CD8-positive, alpha-beta memory T cell (primary cell): ENCODE measurements around the gene WBP1L. TPM values are rescaled to one million over a fixed set of nuclear protein-coding genes. Genes with fewer than 3 reads are reported as not detected.
"Not testable (repeated sequence)": the region's sequence is repeated elsewhere in the genome, so short reads cannot be mapped to it uniquely, and the experiment has no call there.

ENCODE experiments used
- CTCF ChIA-PET: fragments of 350-600 bp; sonication (Branson Sonifier 250); formaldehyde crosslinking; loops from one replicate; lab custom pipeline; 2021; ENCODE audit warnings: antibody characterized with exemption; lab: Charles Lee
- POLR2A ChIA-PET: fragments of 350-600 bp; sonication (Branson Sonifier 250); formaldehyde crosslinking; loops from one replicate; lab custom pipeline; 2021; ENCODE audit warnings: antibody characterized with exemption; lab: Charles Lee
- DNase-seq, 5 donors: peaks; one replicate each; pipeline versions ENCODE4 v3.0.0 to v3.0.0-alpha.2; 2020 to 2022; ENCODE audit warnings: mixed read lengths in 1 of 5
- H3K27ac ChIP-seq: one replicate; pipeline ENCODE4 v1.7.0; 2013; ENCODE audit warnings: low read depth, mild to moderate bottlenecking, low read length, moderate library complexity
- H3K27me3 ChIP-seq: 2 replicates; pipeline ENCODE4 v1.7.0; 2013; ENCODE audit warnings: low read length, mild to moderate bottlenecking; ENCODE audit not compliant: insufficient read depth, poor library complexity, severe bottlenecking
- H3K36me3 ChIP-seq: 2 replicates; pipeline ENCODE4 v1.7.0; 2013; ENCODE audit warnings: mild to moderate bottlenecking, low read length, moderate library complexity; ENCODE audit not compliant: insufficient read depth
- H3K4me1 ChIP-seq: 2 replicates; pipeline ENCODE4 v1.7.0; 2013; ENCODE audit warnings: mild to moderate bottlenecking, low read length, moderate library complexity; ENCODE audit not compliant: insufficient read depth
- H3K4me3 ChIP-seq: 2 replicates; pipeline ENCODE4 v1.7.0; 2013; ENCODE audit warnings: mild to moderate bottlenecking, low read length
- H3K9me3 ChIP-seq: 2 replicates; pipeline ENCODE4 v1.7.0; 2013; ENCODE audit warnings: mild to moderate bottlenecking, low read length
- H3K27ac Mint-ChIP-seq, 8 donors: one replicate each; pipeline ENCODE4 v1.8.0; 2020 to 2021; ENCODE audit warnings: mixed read lengths in 8 of 8, mild to moderate bottlenecking in 6 of 8, inconsistent platforms in 3 of 8, moderate library complexity in 3 of 8
- H3K27me3 Mint-ChIP-seq, 2 donors: one replicate each; pipeline ENCODE4 v1.8.0; 2020 to 2021; ENCODE audit warnings: mixed read lengths in 2 of 2, mild to moderate bottlenecking in 1 of 2, moderate library complexity in 1 of 2
- H3K36me3 Mint-ChIP-seq, 3 donors: one replicate each; pipeline ENCODE4 v1.8.0; 2020 to 2021; ENCODE audit warnings: mixed read lengths in 3 of 3, inconsistent platforms in 1 of 3, mild to moderate bottlenecking in 1 of 3
- H3K4me1 Mint-ChIP-seq, 3 donors: one replicate each; pipeline ENCODE4 v1.8.0; 2020 to 2021; ENCODE audit warnings: mixed read lengths in 3 of 3, inconsistent platforms in 1 of 3, mild to moderate bottlenecking in 1 of 3
- H3K4me3 Mint-ChIP-seq, 7 donors: one replicate each; pipeline ENCODE4 v1.8.0; 2020 to 2021; ENCODE audit warnings: mixed read lengths in 7 of 7, mild to moderate bottlenecking in 6 of 7, moderate library complexity in 4 of 7, inconsistent platforms in 2 of 7
- H3K9me3 Mint-ChIP-seq, 5 donors: one replicate each; pipeline ENCODE4 v1.8.0; 2020 to 2022; ENCODE audit warnings: mixed read lengths in 5 of 5, mild to moderate bottlenecking in 3 of 5, moderate library complexity in 2 of 5, inconsistent platforms in 1 of 5
- polyA plus RNA-seq: library from polyadenylated mRNA; unstranded; fragments of 300-500 nt; fragmentation: Illumina TruSeq; gene quantifications from one replicate; pipeline ENCODE4 v1.2.3, GENCODE V29; 2021
- total RNA-seq, 2 experiments: library from RNA; stranded (reverse); gene quantifications; one replicate each; pipeline ENCODE4 v1.2.3, GENCODE V29; 2021

Gene WBP1L
- total and polyA plus RNA-seq, 3 experiments from 2014 or later: 16.0 to 28.5 (median 17.8) TPM

- peaks cover 16% of the 10 kb centered on the region for H3K4me1 ChIP-seq
- DNase-seq: peak in 4 of 5 donors; percentile 27 to 72 (median 34)
- POLR2A ChIA-PET: interaction anchor here (0.5 to 3.3 kb wide), 7 partner anchors 17 to 93 kb away, joined by 3 to 62 read pairs (median 12); partner anchors contain the start of genes TRIM8 and WBP1L
Observed at GRCh38 chr10:102714621-102715455, 28.9 kb upstream of the WBP1L start, which contains the start of gene SFXN2. SFXN2 (plus strand) TSS chr10:102714636; CDS start chr10:102726637, 12,001 bp downstream.

GRCh38 chr10:102715880-102716279 is 27.9 kb upstream of the WBP1L start:
- Histone ChIP-seq H3K27ac (no peak overlapping the region), H3K36me3 (no peaks in the 10 kb centered on the region), H3K4me1 (peaks cover 16% of the 10 kb centered on the region), H3K4me3 (no peak overlapping the region), H3K27me3 (no peaks in the 10 kb centered on the region), H3K9me3 (no peaks in the 10 kb centered on the region)
- no peak for DNase-seq
- ChIA-PET CTCF (interaction anchor here (0.9 to 4.6 kb wide), 3 partner anchors 46 to 74 kb away, joined by 3 to 43 read pairs (median 4); partner anchors contain the start of gene TRIM8), POLR2A (interaction anchor here (0.7 kb wide), 1 partner anchor 14 kb away, joined by 6 read pairs; no protein-coding TSS in a partner anchor)
- no peaks in the 10 kb centered on the region for H3K9me3 Mint-ChIP-seq
- peaks cover 0 to 36% (median 8%) of the 10 kb centered on the region in 3 donors for H3K36me3 Mint-ChIP-seq
- H3K4me3 Mint-ChIP-seq: peak overlapping the region; percentile 12 to 97 (median 93)
- H3K4me1 Mint-ChIP-seq: peaks cover 47 to 64% (median 59%) of the 10 kb centered on the region in 3 donors
- no peaks in the 10 kb centered on the region for H3K27me3 Mint-ChIP-seq
- peak overlapping the region in 7 of 8 donors; percentile 17 to 94 (median 74) for H3K27ac Mint-ChIP-seq

More at GRCh38 chr10:102714621-102715455, 28.9 kb upstream of the WBP1L start, which contains the start of gene SFXN2:
- Histone ChIP-seq H3K36me3 (no peaks in the 10 kb centered on the region), H3K27ac (peak within 1 kb of the TSS; percentile 85), H3K9me3 (no peaks in the 10 kb centered on the region), H3K27me3 (no peaks in the 10 kb centered on the region), H3K4me3 (peak within 1 kb of the TSS; percentile 93)
- Mint-ChIP-seq H3K4me1 (peaks cover 54 to 71% (median 69%) of the 10 kb centered on the region in 3 donors), H3K27ac (peak within 1 kb of the TSS; percentile 88 to 98 (median 96)), H3K27me3 (no peaks in the 10 kb centered on the region), H3K36me3 (peaks cover 0 to 33% (median 8%) of the 10 kb centered on the region in 3 donors), H3K9me3 (no peaks in the 10 kb centered on the region), H3K4me3 (peak within 1 kb of the TSS; percentile 85 to 97 (median 95))
- CTCF ChIA-PET: interaction anchor here (0.9 to 4.6 kb wide), 12 partner anchors 11 to 73 kb away, joined by 3 to 43 read pairs (median 5); partner anchors contain the start of genes TRIM8 and WBP1L

GRCh38 chr10:102716900-102717565 is 26.7 kb upstream of the WBP1L start:
- H3K4me1 Mint-ChIP-seq: peaks cover 41 to 61% (median 55%) of the 10 kb centered on the region in 3 donors
- CTCF ChIA-PET: interaction anchor here (0.7 to 0.8 kb wide), 2 partner anchors 25 to 49 kb away, joined by 3 read pairs; no protein-coding TSS in a partner anchor

GRCh38 chr10:102718220-102718619 is 25.5 kb upstream of the WBP1L start:
- H3K9me3 ChIP-seq: no peaks in the 10 kb centered on the region
- H3K27ac Mint-ChIP-seq: peak overlapping the region in 2 of 8 donors; percentile 57 to 65
- no peaks in the 10 kb centered on the region for H3K9me3 Mint-ChIP-seq
- H3K27me3 ChIP-seq: no peaks in the 10 kb centered on the region
- no peaks in the 10 kb centered on the region for H3K36me3 ChIP-seq
- H3K4me1 Mint-ChIP-seq: peaks cover 30 to 51% (median 46%) of the 10 kb centered on the region in 3 donors
- peaks cover 0 to 36% (median 10%) of the 10 kb centered on the region in 3 donors for H3K36me3 Mint-ChIP-seq
- H3K4me1 ChIP-seq: peaks cover 7% of the 10 kb centered on the region
- no peak overlapping the region for H3K27ac ChIP-seq
- H3K4me3 Mint-ChIP-seq: peak overlapping the region in 1 of 7 donors; percentile 97
- no peak overlapping the region for H3K4me3 ChIP-seq
- DNase-seq: no peak
- H3K27me3 Mint-ChIP-seq: no peaks in the 10 kb centered on the region
- CTCF ChIA-PET: no interaction called here
- POLR2A ChIA-PET: no interaction called here

More at GRCh38 chr10:102716900-102717565, 26.7 kb upstream of the WBP1L start:
- H3K27ac Mint-ChIP-seq: peak overlapping the region in 4 of 8 donors; percentile 22 to 65 (median 52)
- not testable (repeated sequence) for H3K9me3 Mint-ChIP-seq, DNase-seq, H3K36me3 ChIP-seq, H3K4me3 ChIP-seq, H3K27ac ChIP-seq, H3K9me3 ChIP-seq, H3K27me3 ChIP-seq, H3K27me3 Mint-ChIP-seq
- POLR2A ChIA-PET: interaction anchor here (0.7 kb wide), 1 partner anchor 24 kb away, joined by 9 read pairs; no protein-coding TSS in a partner anchor
- H3K4me3 Mint-ChIP-seq: peak overlapping the region in 3 of 7 donors; percentile 12 to 97 (median 20)
- H3K4me1 ChIP-seq: peaks cover 13% of the 10 kb centered on the region
- peaks cover 0 to 36% (median 10%) of the 10 kb centered on the region in 3 donors for H3K36me3 Mint-ChIP-seq

- no peak overlapping the region for H3K4me3 Mint-ChIP-seq
- H3K4me1 Mint-ChIP-seq: peaks cover 20 to 43% (median 40%) of the 10 kb centered on the region in 3 donors
- Histone ChIP-seq H3K4me3 (no peak overlapping the region), H3K9me3 (no peaks in the 10 kb centered on the region), H3K27ac (no peak overlapping the region), H3K36me3 (no peaks in the 10 kb centered on the region), H3K4me1 (peaks cover 2% of the 10 kb centered on the region), H3K27me3 (no peaks in the 10 kb centered on the region)
- no peak for DNase-seq
- H3K9me3 Mint-ChIP-seq: no peaks in the 10 kb centered on the region
- ChIA-PET CTCF (interaction anchor here (1.2 kb wide), 1 partner anchor 10 kb away, joined by 3 read pairs; no protein-coding TSS in a partner anchor), POLR2A (interaction anchor here (0.6 kb wide), 1 partner anchor 76 kb away, joined by 5 read pairs; no protein-coding TSS in a partner anchor)
- H3K27ac Mint-ChIP-seq: no peak overlapping the region
- H3K36me3 Mint-ChIP-seq: peaks cover 12 to 35% (median 16%) of the 10 kb centered on the region in 3 donors
- no peaks in the 10 kb centered on the region for H3K27me3 Mint-ChIP-seq
Observed at GRCh38 chr10:102720337-102720736, 23.4 kb upstream of the WBP1L start.

- H3K27ac Mint-ChIP-seq: no peak overlapping the region
- Histone ChIP-seq H3K36me3 (no peaks in the 10 kb centered on the region), H3K27ac (no peak overlapping the region), H3K27me3 (no peaks in the 10 kb centered on the region), H3K4me3 (no peak overlapping the region), H3K9me3 (no peaks in the 10 kb centered on the region), H3K4me1 (no peaks in the 10 kb centered on the region)
- CTCF ChIA-PET: no interaction called here
- H3K4me1 Mint-ChIP-seq: peaks cover 18 to 41% (median 36%) of the 10 kb centered on the region in 3 donors
- no peaks in the 10 kb centered on the region for H3K9me3 Mint-ChIP-seq
- H3K36me3 Mint-ChIP-seq: peaks cover 12 to 36% (median 16%) of the 10 kb centered on the region in 3 donors
- POLR2A ChIA-PET: interaction anchor here (0.6 kb wide), 1 partner anchor 76 kb away, joined by 5 read pairs; no protein-coding TSS in a partner anchor
- DNase-seq: no peak
- H3K27me3 Mint-ChIP-seq: no peaks in the 10 kb centered on the region
- H3K4me3 Mint-ChIP-seq: no peak overlapping the region
Observed at GRCh38 chr10:102720775-102721301, 22.9 kb upstream of the WBP1L start.

GRCh38 chr10:102721954-102722353 is 21.8 kb upstream of the WBP1L start:
- peaks cover 12 to 41% (median 18%) of the 10 kb centered on the region in 3 donors for H3K36me3 Mint-ChIP-seq
- Histone ChIP-seq H3K27ac (no peak overlapping the region), H3K36me3 (no peaks in the 10 kb centered on the region), H3K27me3 (no peaks in the 10 kb centered on the region), H3K4me3 (no peak overlapping the region), H3K9me3 (no peaks in the 10 kb centered on the region), H3K4me1 (no peaks in the 10 kb centered on the region)
- CTCF ChIA-PET: no interaction called here
- H3K4me1 Mint-ChIP-seq: peaks cover 12 to 30% (median 29%) of the 10 kb centered on the region in 3 donors
- no peak for DNase-seq
- peak overlapping the region in 4 of 8 donors; percentile 18 to 64 (median 50) for H3K27ac Mint-ChIP-seq
- H3K27me3 Mint-ChIP-seq: no peaks in the 10 kb centered on the region
- POLR2A ChIA-PET: interaction anchor here (0.5 to 1.3 kb wide), 3 partner anchors 8 to 1397 kb away, joined by 4 to 5 read pairs (median 4); partner anchors contain the start of gene ARL3
- H3K9me3 Mint-ChIP-seq: no peaks in the 10 kb centered on the region
- H3K4me3 Mint-ChIP-seq: peak overlapping the region in 1 of 7 donors; percentile 25
